ENCODE measurements around the gene LRP6. TPM values are rescaled to one million over a fixed set of nuclear protein-coding genes. Genes with fewer than 3 reads are reported as not detected.

LRP6 gene
- total RNA-seq, 2 donors from 2014 or later = 23.0 to 34.7 TPM

GRCh38 chr12:12210983-12211382 lies 55.9 kb downstream of the LRP6 start:
- no peak for TF ChIP-seq POLR2AphosphoS5 (IDR thresholded peaks at IDR 0.05)
- TF ChIP-seq CTCF (IDR thresholded peaks at IDR 0.05) = no peak
- no peak for TF ChIP-seq POLR2A (IDR thresholded peaks at IDR 0.05)
- Histone ChIP-seq H3K27ac (no peak overlapping the region), H3K4me1 (replicated peaks) (no peaks in the 10 kb centered on the region), H3K27me3 (replicated peaks; ENCODE audit: insufficient read depth) (no peaks in the 10 kb centered on the region), H3K4me3 (no peak overlapping the region), H3K36me3 (no peaks in the 10 kb centered on the region), H3K9me3 (no peaks in the 10 kb centered on the region)
- no peak for DNase-seq (ENCODE audit: low spot score)
- 93% methylated on average over 5 of the region's 5 CpGs for WGBS
- intact Hi-C loops (cut with DNase I) = no loop called here

- TF ChIP-seq POLR2AphosphoS5 (IDR thresholded peaks at IDR 0.05) = no peak
- TF ChIP-seq POLR2A (IDR thresholded peaks at IDR 0.05) = no peak
- no peak for TF ChIP-seq CTCF (IDR thresholded peaks at IDR 0.05)
- Histone ChIP-seq H3K27ac (no peak overlapping the region), H3K9me3 (no peaks in the 10 kb centered on the region), H3K36me3 (no peaks in the 10 kb centered on the region), H3K4me3 (no peak overlapping the region), H3K4me1 (replicated peaks) (no peaks in the 10 kb centered on the region), H3K27me3 (replicated peaks; ENCODE audit: insufficient read depth) (no peaks in the 10 kb centered on the region)
- WGBS = 95% methylated on average over 1 of the region's 1 CpG
- intact Hi-C loops (cut with DNase I) = no loop called here
- no peak for DNase-seq (ENCODE audit: low spot score)
Measured at GRCh38 chr12:12210416-12210815, 56.4 kb downstream of the LRP6 start.

- Histone ChIP-seq H3K36me3 (no peaks in the 10 kb centered on the region), H3K9me3 (no peaks in the 10 kb centered on the region), H3K4me1 (replicated peaks) (no peaks in the 10 kb centered on the region), H3K27me3 (replicated peaks; ENCODE audit: insufficient read depth) (no peaks in the 10 kb centered on the region), H3K4me3 (no peak overlapping the region), H3K27ac (no peak overlapping the region)
- DNase-seq (ENCODE audit: low spot score) = no peak
- intact Hi-C loops (cut with DNase I) = no loop called here
- TF ChIP-seq POLR2AphosphoS5 (IDR thresholded peaks at IDR 0.05) (no peak), POLR2A (IDR thresholded peaks at IDR 0.05) (no peak), CTCF (IDR thresholded peaks at IDR 0.05) (no peak)
- 96% methylated on average over 3 of the region's 3 CpGs for WGBS
Measured at GRCh38 chr12:12209675-12210074, 57.2 kb downstream of the LRP6 start.

- no peaks in the 10 kb centered on the region for H3K27me3 ChIP-seq (replicated peaks; ENCODE audit: insufficient read depth)
- 78% methylated on average over 3 of the region's 3 CpGs for WGBS
- no peak overlapping the region for H3K27ac ChIP-seq
- DNase-seq (ENCODE audit: low spot score) = no peak
- no peaks in the 10 kb centered on the region for H3K36me3 ChIP-seq
- no peak overlapping the region for H3K4me3 ChIP-seq
- H3K4me1 ChIP-seq (replicated peaks) = no peaks in the 10 kb centered on the region
- H3K9me3 ChIP-seq = no peaks in the 10 kb centered on the region
- TF ChIP-seq CTCF (IDR thresholded peaks at IDR 0.05) = no peak
- intact Hi-C loops (cut with DNase I) = no loop called here
Measured at GRCh38 chr12:12209043-12209442, 57.8 kb downstream of the LRP6 start.

- no peak for TF ChIP-seq CTCF (IDR thresholded peaks at IDR 0.05)
- TF ChIP-seq POLR2AphosphoS5 (IDR thresholded peaks at IDR 0.05) = no peak
- TF ChIP-seq POLR2A (IDR thresholded peaks at IDR 0.05) = no peak
Measured at GRCh38 chr12:12207746-12208145, 59.1 kb downstream of the LRP6 start.

More at GRCh38 chr12:12207746-12208145, 59.1 kb downstream of the LRP6 start:
- Histone ChIP-seq H3K4me3 (no peak overlapping the region), H3K27ac (no peak overlapping the region), H3K9me3 (no peaks in the 10 kb centered on the region), H3K36me3 (no peaks in the 10 kb centered on the region), H3K4me1 (replicated peaks) (no peaks in the 10 kb centered on the region), H3K27me3 (replicated peaks; ENCODE audit: insufficient read depth) (no peaks in the 10 kb centered on the region)
- intact Hi-C loops (cut with DNase I) = no loop called here
- DNase-seq (ENCODE audit: low spot score) = no peak
- WGBS = 94% methylated on average over 1 of the region's 1 CpG

Measured in prostate gland (tissue), 2 donors.